Fibroblast of lung (primary cell): ENCODE measurements around the gene ARHGEF19. TPM values are rescaled to one million over a fixed set of nuclear protein-coding genes. Genes with fewer than 3 reads are reported as not detected.

Experiments
- DNase-seq, 2 donors: peaks; one replicate each; pipeline versions ENCODE4 v3.0.0 to v3.0.0-alpha.2; 2010; ENCODE audit warnings: low read depth in 2 of 2
- H2AFZ ChIP-seq: 2 replicates; pipeline ENCODE4 v1.5.1; 2012; ENCODE audit warnings: low read length, control low read depth, inconsistent platforms
- H3K27ac ChIP-seq: 2 replicates; pipeline ENCODE4 v1.5.1; 2011; ENCODE audit warnings: low read length, control low read depth; ENCODE audit not compliant: insufficient read depth
- H3K27me3 ChIP-seq: 2 replicates; pipeline ENCODE4 v1.5.1; 2011; ENCODE audit warnings: mild to moderate bottlenecking, low read length; ENCODE audit not compliant: control insufficient read depth, insufficient read depth
- H3K36me3 ChIP-seq: 2 replicates; pipeline ENCODE4 v1.5.1; 2011; ENCODE audit warnings: low read length; ENCODE audit not compliant: control insufficient read depth, insufficient read depth
- H3K4me1 ChIP-seq: 2 replicates; pipeline ENCODE4 v1.5.1; 2011; ENCODE audit warnings: low read length; ENCODE audit not compliant: control insufficient read depth, insufficient read depth; ENCODE audit errors: extremely low read depth
- H3K4me2 ChIP-seq: 2 replicates; pipeline ENCODE4 v1.5.1; 2011; ENCODE audit warnings: low read length, control low read depth; ENCODE audit not compliant: insufficient read depth; ENCODE audit errors: extremely low read depth
- H3K4me3 ChIP-seq, 4 experiments: fragments of 200-600 bp in 1 of 4; sonication (generic) in 1 of 4; replicated peaks in 1 of 4; 2 replicates each; pipeline ENCODE4 v1.5.1; 2011 to 2016; ENCODE audit warnings: low read length in 4 of 4, low read depth in 3 of 4, mild to moderate bottlenecking in 3 of 4, control low read depth in 2 of 4, inconsistent platforms in 1 of 4, mixed read lengths in 1 of 4; ENCODE audit not compliant: insufficient read depth in 1 of 4; ENCODE audit errors: control extremely low read depth in 1 of 4
- H3K79me2 ChIP-seq: 2 replicates; pipeline ENCODE4 v1.5.1; 2012; ENCODE audit warnings: mild to moderate bottlenecking, low read length, inconsistent platforms; ENCODE audit not compliant: control insufficient read depth, insufficient read depth
- H3K9ac ChIP-seq: 2 replicates; pipeline ENCODE4 v1.5.1; 2011; ENCODE audit warnings: mild to moderate bottlenecking, low read length, control low read depth; ENCODE audit not compliant: insufficient read depth
- H3K9me3 ChIP-seq: 2 replicates; pipeline ENCODE4 v1.5.1; 2012; ENCODE audit warnings: low read depth, low read length; ENCODE audit not compliant: control insufficient read depth, insufficient read depth
- H4K20me1 ChIP-seq: 2 replicates; pipeline ENCODE4 v1.5.1; 2011; ENCODE audit warnings: low read length; ENCODE audit not compliant: control insufficient read depth, insufficient read depth; ENCODE audit errors: extremely low read depth
- EZH2 ChIP-seq: IDR thresholded peaks from 2 replicates; pipeline ENCODE4 v1.5.1; 2012; ENCODE audit warnings: low read length, control low read depth, mild to moderate bottlenecking; ENCODE audit errors: missing control alignments
- polyA plus RNA-seq, 2 donors: library from polyadenylated mRNA; depleted of rRNA in 1 of 2; stranded (reverse) in 1 of 2; unstranded in 1 of 2; fragments of >200 nt; gene quantifications; 2 replicates each; pipeline ENCODE4 v1.2.1, GENCODE V29; 2011 to 2012; ENCODE audit warnings: missing spikeins in 1 of 2
- total RNA-seq: library from RNA; depleted of rRNA; stranded (reverse); fragments of >200 nt; gene quantifications from 2 replicates; pipeline ENCODE4 v1.2.1, GENCODE V29; 2014
- TF ChIP-seq, protein P1 (sequence below), 2 donors: IDR thresholded peaks in 1 of 2; conservative IDR thresholded peaks in 1 of 2; 1 replicate in 1 of 2; 2 replicates in 1 of 2; pipeline ENCODE4 v1.5.1; 2011 to 2012; ENCODE audit warnings: low read length in 2 of 2, control low read depth in 1 of 2, inconsistent platforms in 1 of 2, low read depth in 1 of 2, mild to moderate bottlenecking in 1 of 2

ARHGEF19 gene
- total and polyA plus RNA-seq, 2 donors (not counting 1 experiment from before 2014, with no cell fraction given), result 3.3 TPM

- H3K36me3 ChIP-seq, result no peaks in the 10 kb centered on the region
- DNase-seq, result peak; percentile 87 to 93
- no peaks in the 10 kb centered on the region for H3K27me3 ChIP-seq
- H3K4me2 ChIP-seq, result no peak overlapping the region
- no peak overlapping the region for H3K27ac ChIP-seq
- no peaks in the 10 kb centered on the region for H4K20me1 ChIP-seq
- no peaks in the 10 kb centered on the region for H3K79me2 ChIP-seq
- H3K9me3 ChIP-seq, result no peaks in the 10 kb centered on the region
- H3K4me3 ChIP-seq, result no peak overlapping the region
- no peak overlapping the region for H3K9ac ChIP-seq
- TF ChIP-seq, protein P1, sequence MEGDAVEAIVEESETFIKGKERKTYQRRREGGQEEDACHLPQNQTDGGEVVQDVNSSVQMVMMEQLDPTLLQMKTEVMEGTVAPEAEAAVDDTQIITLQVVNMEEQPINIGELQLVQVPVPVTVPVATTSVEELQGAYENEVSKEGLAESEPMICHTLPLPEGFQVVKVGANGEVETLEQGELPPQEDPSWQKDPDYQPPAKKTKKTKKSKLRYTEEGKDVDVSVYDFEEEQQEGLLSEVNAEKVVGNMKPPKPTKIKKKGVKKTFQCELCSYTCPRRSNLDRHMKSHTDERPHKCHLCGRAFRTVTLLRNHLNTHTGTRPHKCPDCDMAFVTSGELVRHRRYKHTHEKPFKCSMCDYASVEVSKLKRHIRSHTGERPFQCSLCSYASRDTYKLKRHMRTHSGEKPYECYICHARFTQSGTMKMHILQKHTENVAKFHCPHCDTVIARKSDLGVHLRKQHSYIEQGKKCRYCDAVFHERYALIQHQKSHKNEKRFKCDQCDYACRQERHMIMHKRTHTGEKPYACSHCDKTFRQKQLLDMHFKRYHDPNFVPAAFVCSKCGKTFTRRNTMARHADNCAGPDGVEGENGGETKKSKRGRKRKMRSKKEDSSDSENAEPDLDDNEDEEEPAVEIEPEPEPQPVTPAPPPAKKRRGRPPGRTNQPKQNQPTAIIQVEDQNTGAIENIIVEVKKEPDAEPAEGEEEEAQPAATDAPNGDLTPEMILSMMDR (conservative IDR thresholded peaks at IDR 0.05 in 1 of 2, IDR thresholded peaks at IDR 0.05 in 1 of 2; ENCODE audit: low read depth in 1 of 2, low read length in 2 of 2), result no peak
- no peak for TF ChIP-seq EZH2
- no peak overlapping the region for H2AFZ ChIP-seq
- H3K4me1 ChIP-seq, result peaks cover 27% of the 10 kb centered on the region
Measured at GRCh38 chr1:16183179-16183578, 29.3 kb downstream of the ARHGEF19 start.

- Histone ChIP-seq H3K36me3 (no peaks in the 10 kb centered on the region), H4K20me1 (no peaks in the 10 kb centered on the region), H3K27me3 (no peaks in the 10 kb centered on the region), H3K4me1 (peaks cover 32% of the 10 kb centered on the region), H2AFZ (no peak overlapping the region), H3K4me2 (peak overlapping the region; percentile 66), H3K27ac (peak overlapping the region; percentile 78), H3K79me2 (no peaks in the 10 kb centered on the region), H3K9me3 (no peaks in the 10 kb centered on the region), H3K4me3 (no peak overlapping the region), H3K9ac (peak overlapping the region; percentile 25)
- TF ChIP-seq EZH2, result no peak
- TF ChIP-seq, protein P1 (conservative IDR thresholded peaks at IDR 0.05 in 1 of 2, IDR thresholded peaks at IDR 0.05 in 1 of 2; ENCODE audit: low read depth in 1 of 2, low read length in 2 of 2), result no peak
- DNase-seq, result peak; percentile 91 to 92
Measured at GRCh38 chr1:16181887-16182719, 30.3 kb downstream of the ARHGEF19 start.

DNA sequence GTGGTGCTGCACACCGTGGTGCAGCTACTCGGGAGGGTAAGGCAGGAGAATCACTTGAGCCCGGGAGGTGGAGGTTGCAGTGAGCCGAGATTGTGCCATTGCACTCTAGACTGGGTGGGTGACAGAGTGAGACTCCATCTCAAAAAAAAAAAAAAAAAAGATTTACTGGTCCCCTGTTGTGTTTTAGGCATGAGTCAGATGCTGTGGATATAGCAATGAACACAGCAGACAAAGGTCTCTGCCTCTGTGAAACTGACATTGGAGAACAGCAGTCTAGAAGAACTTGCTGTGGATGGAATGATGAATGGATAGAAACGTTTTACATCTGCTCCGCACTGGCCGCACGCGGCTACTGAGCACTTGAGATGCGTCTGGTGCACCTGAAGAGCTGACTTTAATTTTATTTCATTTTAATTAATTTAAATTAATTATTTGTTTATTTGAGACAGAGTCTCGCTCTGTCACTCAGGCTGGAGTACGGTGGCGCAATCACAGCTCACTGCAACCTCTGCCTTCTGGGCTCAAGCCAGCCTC, 32.1 kb downstream of the ARHGEF19 start:
- TF ChIP-seq, protein P1 (conservative IDR thresholded peaks at IDR 0.05 in 1 of 2, IDR thresholded peaks at IDR 0.05 in 1 of 2; ENCODE audit: low read depth in 1 of 2, low read length in 2 of 2), result no peak
- TF ChIP-seq EZH2, result no peak
- Histone ChIP-seq H4K20me1 (no peaks in the 10 kb centered on the region), H3K79me2 (no peaks in the 10 kb centered on the region), H3K4me1 (peaks cover 46% of the 10 kb centered on the region), H3K9me3 (no peaks in the 10 kb centered on the region), H3K27ac (peak overlapping the region; percentile 78), H2AFZ (no peak overlapping the region), H3K27me3 (no peaks in the 10 kb centered on the region), H3K4me2 (no peak overlapping the region), H3K9ac (no peak overlapping the region), H3K36me3 (no peaks in the 10 kb centered on the region), H3K4me3 (no peak overlapping the region)
- DNase-seq, result peak in 1 of 2 donors; percentile 73
